Panc1 (cell line): ENCODE data around the gene CD72.

Source experiments
- CTCF ChIP-seq: fragments of 450-650 bp; IDR thresholded peaks from 2 replicates; pipeline ENCODE4 v1.5.1; 2017; ENCODE audit warnings: mild to moderate bottlenecking
- POLR2AphosphoS5 ChIP-seq: IDR thresholded peaks from 2 replicates; pipeline ENCODE4 v1.6.1; 2012; ENCODE audit warnings: mild to moderate bottlenecking, low read depth, low read length, moderate library complexity
- REST ChIP-seq, 2 experiments: IDR thresholded peaks; 2 replicates each; pipeline ENCODE4 v1.6.1; 2011 to 2012; ENCODE audit warnings: low read depth in 2 of 2, control low read depth in 1 of 2, low read length in 1 of 2, mild to moderate bottlenecking in 1 of 2, moderate library complexity in 1 of 2; ENCODE audit not compliant: insufficient read depth in 1 of 2

- no peak for TF ChIP-seq CTCF
- TF ChIP-seq POLR2AphosphoS5: no peak
- no peak for TF ChIP-seq REST (IDR thresholded peaks at IDR 0.05; ENCODE audit: insufficient read depth in 1 of 2, low read depth in 2 of 2, low read length in 1 of 2)
Observed at GRCh38 chr9:35609820-35610163, 8.4 kb downstream of the CD72 start.
